Activated CD4-positive, alpha-beta T cell treated with anti-CD3 and anti-CD28 coated beads, Interleukin-2, amount 50 U/mL, for 4 hours (primary cell): ENCODE results near the gene SPOCK2.

Experiments
- DNase-seq, 2 experiments: peaks; one replicate each; pipeline ENCODE4 v3.0.0-alpha.2; 2020

SPOCK2 gene

GRCh38 chr10:72107325-72108003, 19.1 kb upstream of the SPOCK2 start:
- DNase-seq = no peak

GRCh38 chr10:72106896-72107295, 18.5 kb upstream of the SPOCK2 start:
- no peak for DNase-seq

DNA sequence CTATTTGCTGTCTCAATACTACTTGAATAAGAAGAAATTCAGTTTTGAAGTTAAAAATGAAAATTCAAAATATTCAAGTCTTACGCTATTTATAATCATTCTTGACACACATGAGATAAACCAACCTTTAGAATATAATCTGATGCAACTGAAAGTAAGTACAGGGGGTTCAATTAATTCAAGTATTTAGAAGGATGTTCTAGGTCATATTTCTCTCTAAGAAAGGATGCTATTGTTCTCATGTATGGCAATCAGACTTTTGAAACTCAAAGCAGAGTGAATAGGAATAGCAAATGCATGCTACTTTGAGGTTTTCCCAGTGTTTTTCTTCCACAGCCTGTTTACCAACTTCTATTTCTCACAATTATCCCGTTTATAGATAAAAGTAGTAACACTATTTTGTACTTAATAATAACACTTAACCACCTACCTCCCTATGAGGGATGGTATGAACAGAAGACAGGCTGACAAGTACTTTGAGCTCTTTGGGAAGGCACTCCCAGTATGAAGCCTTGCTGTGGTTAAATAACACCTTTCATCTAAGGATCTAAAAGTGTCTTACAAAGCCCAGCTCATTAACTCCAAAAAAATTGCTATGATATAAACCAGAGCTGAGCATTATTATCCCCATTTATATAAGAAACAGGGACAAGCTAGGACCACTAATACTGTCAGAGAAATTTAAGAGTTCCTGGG, 18.0 kb upstream of the SPOCK2 start:
- DNase-seq = no peak

- DNase-seq = no peak
Measured at GRCh38 chr10:72105710-72106109, 17.4 kb upstream of the SPOCK2 start.

- no peak for DNase-seq
Measured at GRCh38 chr10:72105098-72105475, 16.7 kb upstream of the SPOCK2 start.

DNA sequence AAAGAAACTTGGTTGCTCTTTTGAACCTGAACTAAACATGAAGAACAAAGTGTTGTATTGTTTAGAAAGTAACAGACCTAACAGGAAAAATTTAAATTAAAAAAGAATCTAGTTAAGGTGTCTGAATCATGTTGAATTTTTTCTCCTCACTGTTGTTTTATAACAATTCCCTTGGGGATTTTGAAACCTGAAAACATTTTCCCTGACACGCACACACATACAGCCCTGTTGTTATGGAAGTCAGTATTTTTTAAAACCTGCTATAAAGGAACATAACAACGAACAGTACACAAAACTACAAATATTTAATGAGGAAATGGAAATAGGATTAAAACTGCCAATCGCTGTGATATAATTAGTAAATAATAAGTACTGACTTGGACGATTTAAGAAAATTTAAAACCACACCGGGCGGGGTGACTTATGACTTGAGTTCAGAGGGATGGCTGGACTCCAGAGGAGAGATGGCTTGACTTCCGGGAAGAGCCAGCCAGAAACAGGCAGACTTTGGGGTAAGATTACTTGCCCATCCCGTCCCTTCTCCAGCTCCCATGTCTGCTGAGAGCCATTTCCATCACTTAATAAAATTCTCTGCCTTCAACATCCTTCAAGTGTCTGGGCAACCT, 16.2 kb upstream of the SPOCK2 start:
- DNase-seq = no peak

- DNase-seq = no peak
Measured at GRCh38 chr10:72099600-72099921, 11.2 kb upstream of the SPOCK2 start.

DNA sequence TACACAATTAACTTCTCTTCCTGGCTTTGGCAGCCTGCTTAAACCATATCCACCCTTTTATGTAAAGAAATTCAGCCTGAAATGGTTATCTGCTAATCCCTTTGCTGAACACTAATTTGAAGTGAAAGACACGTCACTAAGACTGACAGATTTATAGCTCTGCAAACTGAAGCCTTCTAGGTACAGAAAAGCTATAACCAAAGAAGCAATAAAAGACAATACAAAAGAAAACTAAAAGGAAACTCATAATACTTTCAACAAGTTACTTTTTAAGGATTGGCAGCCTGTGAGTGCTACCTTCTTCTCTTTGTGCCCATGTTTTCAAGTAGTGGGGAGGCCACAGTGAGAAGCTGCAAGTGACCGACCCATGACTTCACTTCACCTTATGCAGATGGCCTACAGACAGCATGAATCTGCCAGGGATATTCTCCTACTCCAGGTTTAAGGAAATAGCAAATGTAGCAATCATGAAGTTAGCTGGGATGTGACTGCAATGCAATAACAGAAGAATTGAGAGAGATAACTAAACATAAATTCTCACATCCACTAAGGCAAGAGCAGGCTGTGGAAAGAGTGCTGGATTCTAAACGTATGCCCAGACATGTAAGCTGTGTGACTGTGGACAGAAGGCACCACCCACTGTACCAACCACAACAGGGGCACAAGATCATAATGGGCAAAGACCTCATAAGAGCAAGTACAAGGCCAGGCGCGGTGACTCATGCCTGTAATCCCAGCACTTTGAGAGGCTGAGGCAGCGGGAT, 10.7 kb upstream of the SPOCK2 start:
- DNase-seq = no peak

- no peak for DNase-seq
Measured at GRCh38 chr10:72098301-72098835, 10.0 kb upstream of the SPOCK2 start.

GRCh38 chr10:72097448-72098300, 9.3 kb upstream of the SPOCK2 start:
- DNase-seq = no peak

DNA sequence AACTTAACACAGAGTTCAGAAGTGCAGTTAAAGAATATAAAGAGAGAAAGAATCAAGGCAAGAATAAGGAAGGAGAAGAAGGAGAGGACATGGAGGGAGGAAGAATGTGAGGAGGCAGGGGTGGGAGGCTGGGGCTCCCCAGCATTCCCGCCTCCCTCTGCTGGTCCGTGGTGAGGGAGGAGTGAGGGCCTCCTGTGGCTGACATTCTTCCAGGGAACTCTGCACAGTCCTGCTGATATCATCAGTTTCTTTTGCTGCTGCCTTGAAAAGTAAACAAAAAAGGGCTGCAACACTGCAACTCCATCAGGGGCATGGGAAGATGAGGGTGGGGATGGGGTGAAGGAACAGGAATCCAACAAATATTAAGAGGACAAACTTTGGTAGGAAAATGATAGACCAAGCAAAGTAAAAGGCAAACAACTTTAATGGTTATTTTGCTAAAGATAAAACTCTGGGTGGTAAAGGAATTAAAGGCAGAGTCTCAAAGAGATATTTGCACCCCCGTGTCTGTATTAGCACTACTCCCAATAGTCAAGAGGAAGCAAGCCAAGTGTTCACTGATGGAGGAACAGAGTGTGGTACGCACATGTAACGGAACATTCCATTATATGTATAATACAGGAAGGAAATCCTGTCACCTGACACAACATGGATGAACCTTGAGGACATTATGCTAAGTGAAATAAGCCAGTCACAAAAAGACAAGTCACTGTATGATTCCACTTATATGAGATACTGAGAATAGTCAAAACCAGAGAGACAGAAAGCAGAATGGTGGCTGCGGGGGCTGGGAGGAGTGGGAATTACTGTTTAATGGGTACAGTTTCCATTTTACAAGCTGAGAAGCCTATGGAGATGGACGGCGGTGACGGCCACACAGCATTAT, 8.0 kb upstream of the SPOCK2 start:
- no peak for DNase-seq

DNA sequence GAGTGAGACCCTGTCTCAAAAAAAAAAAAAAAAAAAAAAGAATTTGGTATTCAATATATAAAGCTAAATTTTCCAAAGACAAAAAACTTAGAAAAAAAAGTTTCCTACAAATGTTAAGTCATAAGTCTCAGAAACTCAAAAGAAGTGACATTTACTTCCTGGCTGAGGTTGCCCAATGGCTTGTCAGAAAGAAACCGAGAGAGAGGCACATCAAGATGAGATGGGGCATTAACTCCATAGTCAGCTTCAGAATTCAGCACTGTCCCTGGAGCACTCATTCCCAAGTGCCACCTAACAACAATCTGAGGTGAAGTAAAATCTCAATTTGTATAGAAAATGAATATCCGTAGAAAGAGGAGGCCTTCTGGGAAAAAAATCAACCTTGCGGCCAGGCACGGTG, 6.8 kb upstream of the SPOCK2 start:
- no peak for DNase-seq

- DNase-seq = no peak
Measured at GRCh38 chr10:72094574-72094973, 6.2 kb upstream of the SPOCK2 start.

DNA sequence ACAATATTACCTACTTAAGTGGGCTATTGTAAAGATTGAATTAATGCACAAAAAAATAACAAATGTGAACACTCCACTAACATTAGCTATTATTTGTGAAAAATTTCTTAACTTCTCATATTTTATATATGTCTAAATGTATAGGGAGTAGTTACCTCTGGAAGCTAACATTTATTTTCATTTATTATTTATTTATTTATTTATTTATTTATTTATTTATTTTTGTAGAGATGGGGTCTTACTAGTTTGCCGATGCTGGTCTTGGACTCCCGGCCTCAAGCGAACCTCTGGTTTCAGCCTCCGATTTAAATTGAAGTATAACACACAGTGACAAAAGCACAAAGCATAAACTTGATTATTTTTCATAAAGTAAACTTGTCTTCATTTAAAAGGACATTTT, 5.1 kb upstream of the SPOCK2 start:
- DNase-seq = no peak

GRCh38 chr10:72092987-72093386, 4.6 kb upstream of the SPOCK2 start:
- DNase-seq = no peak

GRCh38 chr10:72092171-72092924, 4.0 kb upstream of the SPOCK2 start:
- DNase-seq = no peak

- DNase-seq = no peak
Measured at GRCh38 chr10:72090326-72090725, 2.0 kb upstream of the SPOCK2 start.

DNA sequence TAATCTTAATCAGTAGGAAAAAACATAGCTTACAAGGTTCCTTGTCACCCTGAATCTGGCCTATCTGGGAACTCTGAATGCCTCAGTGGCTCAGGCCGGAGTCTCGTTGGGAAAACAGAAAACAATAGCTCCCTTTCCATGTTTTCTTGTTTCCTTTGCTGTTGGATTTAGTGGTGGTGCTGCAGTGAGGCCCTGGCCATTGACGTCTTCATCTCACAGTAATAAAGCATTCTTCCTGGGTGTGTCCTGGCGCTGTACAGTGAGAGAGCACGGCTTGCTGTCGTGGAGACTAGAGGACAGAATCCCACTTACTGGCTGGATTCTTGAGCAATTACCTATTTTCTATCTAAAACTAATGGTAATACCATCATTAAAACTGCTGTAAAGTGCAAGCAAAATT, 1.3 kb upstream of the SPOCK2 start:
- DNase-seq = no peak

DNA sequence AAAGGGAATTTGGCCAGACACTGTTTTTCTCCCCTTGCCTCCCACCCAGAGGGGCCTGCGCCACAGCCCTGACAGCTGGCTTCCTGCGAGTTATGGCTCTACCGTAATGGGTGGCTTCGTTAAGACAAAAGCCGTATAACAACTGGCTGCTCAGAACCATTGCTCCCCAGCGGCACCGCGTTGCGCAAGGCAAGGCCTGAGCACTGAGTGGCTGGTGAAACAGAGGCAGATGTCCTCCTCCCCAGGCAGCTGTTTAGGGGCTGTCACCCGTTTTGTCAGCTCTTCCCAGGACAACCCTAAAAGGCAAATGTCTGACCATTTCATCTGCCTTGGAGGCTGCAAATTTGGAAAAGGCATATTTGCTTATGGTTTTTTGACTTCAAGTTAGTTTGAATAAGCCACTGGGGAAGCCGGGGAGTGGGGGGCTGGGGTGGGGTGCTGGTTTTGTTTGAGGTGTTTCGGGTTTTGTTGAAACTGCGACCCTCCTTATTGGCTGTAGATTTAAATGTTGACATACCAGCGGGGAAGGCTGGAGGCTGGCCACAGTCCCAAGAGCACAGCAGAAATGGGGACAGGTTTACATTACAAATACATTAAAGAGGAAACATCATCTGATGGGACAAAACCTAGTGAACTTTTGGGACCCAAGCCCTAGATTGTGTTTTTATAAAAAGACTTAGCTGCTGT, 681 bp upstream of the SPOCK2 start:
- peak; percentile 28 to 37 for DNase-seq

DNA sequence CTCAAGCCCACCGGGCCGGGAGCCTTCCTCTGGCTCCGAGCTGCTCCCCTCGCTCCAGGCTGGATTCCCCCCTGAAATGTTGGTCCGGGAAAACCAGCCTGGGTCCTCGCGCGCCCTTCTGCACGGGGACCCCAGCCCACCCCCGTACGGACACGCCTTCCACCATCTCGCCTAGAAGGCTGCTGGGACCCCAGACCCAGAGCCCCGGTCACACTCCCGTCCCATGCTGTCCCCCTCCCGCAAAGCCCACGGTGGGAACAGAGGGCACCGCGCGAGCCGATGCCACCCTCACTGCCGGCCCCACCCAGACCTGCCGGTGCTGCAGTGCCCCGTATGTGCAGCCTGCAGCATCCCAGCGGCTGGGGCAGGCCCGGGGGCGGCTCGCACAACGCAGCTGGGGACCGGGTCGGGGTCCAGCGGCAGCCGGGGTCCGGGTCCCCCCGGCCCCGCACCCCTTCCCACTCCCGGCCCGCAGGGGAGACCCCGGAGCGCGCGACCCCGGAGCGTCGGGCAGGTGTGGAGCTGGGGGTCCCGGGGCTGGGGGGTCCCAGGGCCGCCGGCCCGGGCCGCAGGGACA, 871 bp downstream of the SPOCK2 start:
- DNase-seq = peak; percentile 38
